SH-SY5Y (cell line): Measurements from ENCODE around the gene CADM3.

Experiments used
- GATA2 ChIP-seq: IDR thresholded peaks from 2 replicates; pipeline ENCODE4 v1.6.1; 2011; ENCODE audit warnings: mild to moderate bottlenecking, low read depth, low read length
- GATA3 ChIP-seq: IDR thresholded peaks from 2 replicates; pipeline ENCODE4 v1.6.1; 2011; ENCODE audit warnings: low read depth, mild to moderate bottlenecking, low read length, moderate library complexity

DNA sequence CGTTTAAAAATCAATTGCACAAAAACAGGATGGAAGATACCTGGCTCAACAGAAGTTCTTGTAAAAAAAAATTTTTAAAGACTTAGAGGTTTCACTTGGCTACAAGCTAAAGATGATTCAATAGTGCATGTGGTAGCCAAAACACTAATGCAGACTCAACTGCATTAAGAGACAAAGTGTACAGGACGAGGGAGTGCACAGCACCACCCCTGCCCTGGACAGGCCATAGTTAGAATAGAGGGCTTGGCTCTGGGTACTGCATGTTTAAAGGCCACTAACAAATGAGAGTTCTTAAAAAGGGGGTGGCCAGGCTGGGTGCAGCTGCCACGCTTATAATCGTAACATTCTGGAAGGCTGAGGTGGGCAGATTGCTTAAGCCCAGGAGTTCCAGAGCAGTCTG, 41.2 kb downstream of the CADM3 start:
- no peak for TF ChIP-seq GATA3
- no peak for TF ChIP-seq GATA2
